ENCODE measurements around the gene SEPTIN10. TPM values are rescaled to one million over a fixed set of nuclear protein-coding genes. Genes with fewer than 3 reads are reported as not detected.
"Not testable (repeated sequence)": the region's sequence is repeated elsewhere in the genome, so short reads cannot be mapped to it uniquely, and the experiment has no call there.

Gene SEPTIN10
- total and polyA plus RNA-seq, 2 donors (not counting 1 experiment from before 2014, with no cell fraction given): 0.28 TPM; not detected in 1

DNA sequence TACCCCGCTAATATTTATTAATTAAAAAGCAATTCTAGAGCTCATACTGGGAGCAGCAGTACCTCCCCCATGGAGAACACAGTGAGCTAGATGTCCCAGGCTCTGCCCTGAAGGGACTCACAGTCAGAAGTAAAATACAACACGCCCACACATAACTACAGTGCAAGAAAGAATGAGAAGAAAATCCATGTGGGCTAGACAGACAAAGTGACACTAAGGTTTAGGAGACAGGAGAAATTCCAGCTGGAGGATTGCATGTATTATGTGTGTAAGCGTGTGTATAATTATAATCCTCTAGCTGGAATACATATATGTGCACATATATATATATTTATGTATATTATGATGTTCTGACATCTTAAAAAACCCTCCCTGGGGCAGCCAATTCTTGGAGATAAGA is 16.1 kb upstream of the SEPTIN10 start:
- Histone ChIP-seq H4K20me1 (ENCODE audit: control insufficient read depth, insufficient read depth, low read length, poor library complexity, severe bottlenecking) (no peaks in the 10 kb centered on the region), H3K4me2 (replicated peaks; ENCODE audit: low read depth, low read length, poor library complexity, severe bottlenecking) (no peak overlapping the region), H3K36me3 (replicated peaks in 1 of 2; ENCODE audit: control extremely low read depth in 1 of 2, control insufficient read depth in 1 of 2, extremely low read depth in 1 of 2, insufficient read depth in 2 of 2, low read length in 1 of 2) (no peaks in the 10 kb centered on the region), H3K9ac (ENCODE audit: low read length) (no peak overlapping the region), H3K9me3 (ENCODE audit: control extremely low read depth in 1 of 3, control insufficient read depth in 2 of 3, insufficient read depth in 1 of 3, low read length in 2 of 3) (no peaks in the 10 kb centered on the region), H3K27ac (ENCODE audit: low read length in 2 of 2) (no peak overlapping the region), H2AFZ (ENCODE audit: insufficient read depth, low read depth, low read length, poor library complexity, severe bottlenecking) (no peak overlapping the region), H3K4me3 (ENCODE audit: control extremely low read depth in 1 of 5, extremely low read depth in 1 of 5, insufficient read depth in 1 of 5, low read depth in 2 of 5, low read length in 4 of 5) (no peak overlapping the region), H3K79me2 (ENCODE audit: control insufficient read depth, insufficient read depth, low read length) (no peaks in the 10 kb centered on the region), H3K4me1 (ENCODE audit: control insufficient read depth in 2 of 2, insufficient read depth in 2 of 2, low read length in 2 of 2) (no peaks in the 10 kb centered on the region), H3K27me3 (replicated peaks in 1 of 4; ENCODE audit: control extremely low read depth in 1 of 4, control insufficient read depth in 3 of 4, insufficient read depth in 4 of 4, low read length in 3 of 4) (peaks cover 0 to 4% (median 0%) of the 10 kb centered on the region in 4 experiments)
- CTCF ChIA-PET: no interaction called here
- DNase-seq (no peak), ATAC-seq (ENCODE audit: low read depth) (no peak)
- POLR2A ChIA-PET: no interaction called here
- peaks cover 20% of the 10 kb centered on the region for H3K27me3 Mint-ChIP-seq
- no peak overlapping the region for H3K27ac Mint-ChIP-seq
- no peak overlapping the region for H3K4me3 Mint-ChIP-seq
- intact Hi-C loops (cut with micrococcal nuclease): no loop called here
- no peaks in the 10 kb centered on the region for H3K9me3 Mint-ChIP-seq (ENCODE audit: insufficient read depth)
- TF ChIP-seq, protein P1, sequence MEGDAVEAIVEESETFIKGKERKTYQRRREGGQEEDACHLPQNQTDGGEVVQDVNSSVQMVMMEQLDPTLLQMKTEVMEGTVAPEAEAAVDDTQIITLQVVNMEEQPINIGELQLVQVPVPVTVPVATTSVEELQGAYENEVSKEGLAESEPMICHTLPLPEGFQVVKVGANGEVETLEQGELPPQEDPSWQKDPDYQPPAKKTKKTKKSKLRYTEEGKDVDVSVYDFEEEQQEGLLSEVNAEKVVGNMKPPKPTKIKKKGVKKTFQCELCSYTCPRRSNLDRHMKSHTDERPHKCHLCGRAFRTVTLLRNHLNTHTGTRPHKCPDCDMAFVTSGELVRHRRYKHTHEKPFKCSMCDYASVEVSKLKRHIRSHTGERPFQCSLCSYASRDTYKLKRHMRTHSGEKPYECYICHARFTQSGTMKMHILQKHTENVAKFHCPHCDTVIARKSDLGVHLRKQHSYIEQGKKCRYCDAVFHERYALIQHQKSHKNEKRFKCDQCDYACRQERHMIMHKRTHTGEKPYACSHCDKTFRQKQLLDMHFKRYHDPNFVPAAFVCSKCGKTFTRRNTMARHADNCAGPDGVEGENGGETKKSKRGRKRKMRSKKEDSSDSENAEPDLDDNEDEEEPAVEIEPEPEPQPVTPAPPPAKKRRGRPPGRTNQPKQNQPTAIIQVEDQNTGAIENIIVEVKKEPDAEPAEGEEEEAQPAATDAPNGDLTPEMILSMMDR (IDR thresholded peaks at IDR 0.05): no peak
- TF ChIP-seq EZH2 (IDR thresholded peaks at IDR 0.05; ENCODE audit: borderline replicate concordance, insufficient read depth, low read depth, low read length, poor library complexity, severe bottlenecking): no peak
- no CpG with 5 or more reads among the region's 3 CpGs for WGBS (ENCODE audit: insufficient coverage)
- H3K4me1 Mint-ChIP-seq: no peaks in the 10 kb centered on the region

- H3K4me2 ChIP-seq (replicated peaks; ENCODE audit: low read depth, low read length, poor library complexity, severe bottlenecking); H3K79me2 ChIP-seq (ENCODE audit: control insufficient read depth, insufficient read depth, low read length); H3K4me3 ChIP-seq (ENCODE audit: control extremely low read depth in 1 of 5, extremely low read depth in 1 of 5, insufficient read depth in 1 of 5, low read depth in 2 of 5, low read length in 4 of 5); H3K27me3 ChIP-seq (replicated peaks in 1 of 4; ENCODE audit: control extremely low read depth in 1 of 4, control insufficient read depth in 3 of 4, insufficient read depth in 4 of 4, low read length in 3 of 4); H3K4me1 ChIP-seq (ENCODE audit: control insufficient read depth in 2 of 2, insufficient read depth in 2 of 2, low read length in 2 of 2); H2AFZ ChIP-seq (ENCODE audit: insufficient read depth, low read depth, low read length, poor library complexity, severe bottlenecking); H3K9ac ChIP-seq (ENCODE audit: low read length); H3K27ac Mint-ChIP-seq; ATAC-seq (ENCODE audit: low read depth); H3K4me3 Mint-ChIP-seq; H4K20me1 ChIP-seq (ENCODE audit: control insufficient read depth, insufficient read depth, low read length, poor library complexity, severe bottlenecking); intact Hi-C loops (cut with micrococcal nuclease); H3K4me1 Mint-ChIP-seq; H3K27ac ChIP-seq (ENCODE audit: low read length in 2 of 2); DNase-seq; H3K36me3 ChIP-seq (replicated peaks in 1 of 2; ENCODE audit: control extremely low read depth in 1 of 2, control insufficient read depth in 1 of 2, extremely low read depth in 1 of 2, insufficient read depth in 2 of 2, low read length in 1 of 2); H3K9me3 ChIP-seq (ENCODE audit: control extremely low read depth in 1 of 3, control insufficient read depth in 2 of 3, insufficient read depth in 1 of 3, low read length in 2 of 3); H3K9me3 Mint-ChIP-seq (ENCODE audit: insufficient read depth); POLR2A ChIA-PET; CTCF ChIA-PET: not testable (repeated sequence)
- WGBS (ENCODE audit: insufficient coverage): 100% methylated on average over 1 of the region's 7 CpGs
- H3K27me3 Mint-ChIP-seq: peaks cover 24% of the 10 kb centered on the region
Observed at GRCh38 chr2:109628321-109628720, 14.6 kb upstream of the SEPTIN10 start.
